PC-9 (cell line): Measurements from ENCODE around the gene NFX1.

Experiments
- CTCF ChIP-seq: fragments of 200-600 bp; sonication (generic); conservative IDR thresholded peaks from 2 replicates; pipeline ENCODE4 v1.6.1; 2017; ENCODE audit warnings: mixed run types, antibody characterized with exemption, mild to moderate bottlenecking, moderate library complexity
- EZH2 ChIP-seq: fragments of 200-600 bp; sonication (generic); IDR thresholded peaks from 2 replicates; pipeline ENCODE4 v1.8.0; 2017; ENCODE audit warnings: antibody characterized with exemption, low read depth

GRCh38 chr9:33260372-33260771, 29.9 kb upstream of the NFX1 start:
- TF ChIP-seq CTCF (no peak), EZH2 (no peak)
